ENCODE results near the gene NAA15. TPM values are rescaled to one million over a fixed set of nuclear protein-coding genes. Genes with fewer than 3 reads are reported as not detected.
A peak's percentile ranks its signal among the peaks of the same experiment; 100 is the strongest.

Gene NAA15
- total and polyA plus RNA-seq, 12 donors: 4.6 to 36.4 (median 29.0) TPM

DNA sequence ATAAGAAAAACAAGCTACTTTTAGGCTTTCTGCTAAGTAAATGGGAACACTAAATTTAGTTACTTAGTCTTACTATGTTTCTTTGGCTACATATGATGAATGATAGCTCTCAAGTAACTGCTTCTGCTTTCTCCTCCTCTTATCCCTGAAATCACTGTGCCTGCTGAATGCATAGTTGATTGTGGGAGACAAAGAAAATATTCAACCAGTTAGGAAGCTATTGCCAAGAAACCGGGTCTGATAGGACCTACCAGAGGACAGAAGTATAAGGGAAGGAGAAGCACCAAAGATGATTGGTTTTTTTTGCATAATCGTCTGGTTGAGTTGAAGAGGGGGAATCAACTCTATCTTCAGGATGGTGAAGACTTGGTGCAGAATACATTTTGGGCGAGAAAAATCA, 29.0 kb downstream of the NAA15 start:
- intact Hi-C loops (cut with DNase I): no loop called here
- 82 to 90% (median 88%) methylated on average over 3 of the region's 3 CpGs for WGBS, 4 donors
- no peak for DNase-seq
- no peak overlapping the region for H3K4me3 ChIP-seq
- no peaks in the 10 kb centered on the region for H3K27me3 ChIP-seq
- H3K4me1 ChIP-seq (replicated peaks in 1 of 2): peaks cover 0 to 11% of the 10 kb centered on the region in 2 donors
- H3K36me3 ChIP-seq (replicated peaks in 1 of 2): peaks cover 0 to 4% of the 10 kb centered on the region in 2 donors
- TF ChIP-seq POLR2A (IDR thresholded peaks at IDR 0.05): no peak
- TF ChIP-seq, protein P1, sequence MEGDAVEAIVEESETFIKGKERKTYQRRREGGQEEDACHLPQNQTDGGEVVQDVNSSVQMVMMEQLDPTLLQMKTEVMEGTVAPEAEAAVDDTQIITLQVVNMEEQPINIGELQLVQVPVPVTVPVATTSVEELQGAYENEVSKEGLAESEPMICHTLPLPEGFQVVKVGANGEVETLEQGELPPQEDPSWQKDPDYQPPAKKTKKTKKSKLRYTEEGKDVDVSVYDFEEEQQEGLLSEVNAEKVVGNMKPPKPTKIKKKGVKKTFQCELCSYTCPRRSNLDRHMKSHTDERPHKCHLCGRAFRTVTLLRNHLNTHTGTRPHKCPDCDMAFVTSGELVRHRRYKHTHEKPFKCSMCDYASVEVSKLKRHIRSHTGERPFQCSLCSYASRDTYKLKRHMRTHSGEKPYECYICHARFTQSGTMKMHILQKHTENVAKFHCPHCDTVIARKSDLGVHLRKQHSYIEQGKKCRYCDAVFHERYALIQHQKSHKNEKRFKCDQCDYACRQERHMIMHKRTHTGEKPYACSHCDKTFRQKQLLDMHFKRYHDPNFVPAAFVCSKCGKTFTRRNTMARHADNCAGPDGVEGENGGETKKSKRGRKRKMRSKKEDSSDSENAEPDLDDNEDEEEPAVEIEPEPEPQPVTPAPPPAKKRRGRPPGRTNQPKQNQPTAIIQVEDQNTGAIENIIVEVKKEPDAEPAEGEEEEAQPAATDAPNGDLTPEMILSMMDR (IDR thresholded peaks at IDR 0.05): no peak
- no peaks in the 10 kb centered on the region for H3K9me3 ChIP-seq (replicated peaks in 1 of 3)
- H3K27ac ChIP-seq: no peak overlapping the region

DNA sequence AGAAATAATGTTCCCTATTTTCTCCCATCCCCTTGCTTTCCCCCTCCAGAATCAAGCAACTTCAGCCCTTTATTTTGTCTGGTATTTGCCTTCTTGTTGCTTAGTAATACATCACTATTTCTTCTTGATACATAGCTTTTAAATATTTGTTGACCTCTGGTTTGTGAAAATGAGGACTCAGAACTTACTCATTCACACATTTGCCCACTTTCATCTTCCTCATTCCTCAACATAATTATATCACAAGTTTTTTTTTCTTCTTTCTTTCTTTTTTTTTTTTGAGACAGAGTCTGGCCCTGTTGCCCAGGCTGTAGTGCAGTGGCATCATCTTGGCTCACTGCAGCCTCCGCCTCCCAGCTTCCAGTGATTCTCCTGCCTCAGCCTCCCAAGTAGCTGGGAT, 29.9 kb downstream of the NAA15 start:
- intact Hi-C loops (cut with DNase I): no loop called here
- 93 to 100% (median 97%) methylated on average over 1 of the region's 1 CpG for WGBS, 4 donors
- no peak for TF ChIP-seq POLR2A (IDR thresholded peaks at IDR 0.05)
- TF ChIP-seq, protein P1 (IDR thresholded peaks at IDR 0.05): no peak
- Histone ChIP-seq H3K27ac (no peak overlapping the region), H3K27me3 (no peaks in the 10 kb centered on the region), H3K9me3 (replicated peaks in 1 of 3) (no peaks in the 10 kb centered on the region), H3K4me3 (no peak overlapping the region), H3K36me3 (replicated peaks in 1 of 2) (peaks cover 0 to 4% of the 10 kb centered on the region in 2 donors), H3K4me1 (replicated peaks in 1 of 2) (peaks cover 0 to 11% of the 10 kb centered on the region in 2 donors)
- no peak for DNase-seq

DNA sequence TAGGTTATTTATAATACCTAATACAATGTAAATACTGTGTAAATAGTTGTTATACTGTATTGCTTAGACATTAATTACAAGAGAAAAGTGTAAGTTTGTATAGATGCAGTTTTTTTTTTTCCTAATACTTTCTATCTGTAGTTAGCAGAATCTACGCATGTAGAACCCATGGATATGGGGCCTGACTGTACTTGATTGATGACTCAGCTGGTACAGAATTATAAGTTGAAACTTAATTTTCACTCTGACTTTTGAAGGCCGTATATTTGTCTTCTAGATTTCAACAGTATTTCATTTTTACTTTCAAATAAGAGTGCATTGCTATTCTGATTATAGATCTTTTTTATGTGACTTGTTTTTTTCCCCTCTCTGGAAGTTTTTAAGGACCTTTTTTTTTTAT, 31.7 kb downstream of the NAA15 start:
- 46 to 52% (median 48%) methylated on average over 2 of the region's 2 CpGs for WGBS, 4 donors
- H3K27me3 ChIP-seq: no peaks in the 10 kb centered on the region

DNA sequence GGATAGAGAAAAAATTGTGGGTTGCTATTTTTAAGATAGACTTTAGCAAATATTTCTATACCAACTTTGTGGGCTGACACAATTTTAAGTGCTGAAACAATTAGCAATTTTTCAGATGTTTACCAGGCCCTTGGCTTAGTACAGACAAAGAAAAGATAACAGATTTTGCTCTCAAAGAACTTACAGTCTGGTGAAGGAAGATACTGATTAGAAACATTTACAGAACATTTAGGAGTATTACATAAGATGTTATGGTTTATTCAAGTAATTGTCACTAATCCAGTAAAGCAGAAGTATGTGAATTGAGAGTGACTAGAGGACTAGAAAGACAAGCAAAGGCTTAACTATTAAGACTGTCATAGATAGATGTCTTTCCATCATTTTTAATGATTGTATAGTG, 36.3 kb downstream of the NAA15 start:
- peaks cover 7 to 25% of the 10 kb centered on the region in 2 donors for H3K4me1 ChIP-seq (replicated peaks in 1 of 2)
- no peak overlapping the region for H3K27ac ChIP-seq
- H3K4me3 ChIP-seq: no peak overlapping the region
- no peak for TF ChIP-seq POLR2A (IDR thresholded peaks at IDR 0.05)
- TF ChIP-seq, protein P1 (IDR thresholded peaks at IDR 0.05): no peak
- H3K36me3 ChIP-seq (replicated peaks in 1 of 2): peaks cover 0 to 14% of the 10 kb centered on the region in 2 donors
- no peaks in the 10 kb centered on the region for H3K27me3 ChIP-seq
- H3K9me3 ChIP-seq (replicated peaks in 1 of 3): no peaks in the 10 kb centered on the region
- no peak for DNase-seq
- intact Hi-C loops (cut with DNase I): no loop called here

More for the DNA sequence above, 31.7 kb downstream of the NAA15 start:
- H3K36me3 ChIP-seq (replicated peaks in 1 of 2): peaks cover 0 to 4% of the 10 kb centered on the region in 2 donors
- DNase-seq: no peak
- peak overlapping the region in 2 of 5 donors; percentile 2 to 40 for H3K27ac ChIP-seq
- no peak overlapping the region for H3K4me3 ChIP-seq
- TF ChIP-seq, protein P1 (IDR thresholded peaks at IDR 0.05): no peak
- TF ChIP-seq POLR2A (IDR thresholded peaks at IDR 0.05): no peak
- peaks cover 0 to 20% of the 10 kb centered on the region in 2 donors for H3K4me1 ChIP-seq (replicated peaks in 1 of 2)
- H3K9me3 ChIP-seq (replicated peaks in 1 of 3): no peaks in the 10 kb centered on the region
- intact Hi-C loops (cut with DNase I): no loop called here
